GM19239 (cell line): ENCODE measurements around the gene MARCHF9.

ENCODE experiments used
- DNase-seq: peaks from one replicate; pipeline ENCODE4 v3.0.0; 2011; ENCODE audit warnings: low spot score; ENCODE audit not compliant: insufficient read length
- FAIRE-seq: peaks from 2 replicates; lab custom pipeline; 2011; peaks lifted over from hg19 to GRCh38; lab: Jason Lieb, UNC

The MARCHF9 gene

DNA sequence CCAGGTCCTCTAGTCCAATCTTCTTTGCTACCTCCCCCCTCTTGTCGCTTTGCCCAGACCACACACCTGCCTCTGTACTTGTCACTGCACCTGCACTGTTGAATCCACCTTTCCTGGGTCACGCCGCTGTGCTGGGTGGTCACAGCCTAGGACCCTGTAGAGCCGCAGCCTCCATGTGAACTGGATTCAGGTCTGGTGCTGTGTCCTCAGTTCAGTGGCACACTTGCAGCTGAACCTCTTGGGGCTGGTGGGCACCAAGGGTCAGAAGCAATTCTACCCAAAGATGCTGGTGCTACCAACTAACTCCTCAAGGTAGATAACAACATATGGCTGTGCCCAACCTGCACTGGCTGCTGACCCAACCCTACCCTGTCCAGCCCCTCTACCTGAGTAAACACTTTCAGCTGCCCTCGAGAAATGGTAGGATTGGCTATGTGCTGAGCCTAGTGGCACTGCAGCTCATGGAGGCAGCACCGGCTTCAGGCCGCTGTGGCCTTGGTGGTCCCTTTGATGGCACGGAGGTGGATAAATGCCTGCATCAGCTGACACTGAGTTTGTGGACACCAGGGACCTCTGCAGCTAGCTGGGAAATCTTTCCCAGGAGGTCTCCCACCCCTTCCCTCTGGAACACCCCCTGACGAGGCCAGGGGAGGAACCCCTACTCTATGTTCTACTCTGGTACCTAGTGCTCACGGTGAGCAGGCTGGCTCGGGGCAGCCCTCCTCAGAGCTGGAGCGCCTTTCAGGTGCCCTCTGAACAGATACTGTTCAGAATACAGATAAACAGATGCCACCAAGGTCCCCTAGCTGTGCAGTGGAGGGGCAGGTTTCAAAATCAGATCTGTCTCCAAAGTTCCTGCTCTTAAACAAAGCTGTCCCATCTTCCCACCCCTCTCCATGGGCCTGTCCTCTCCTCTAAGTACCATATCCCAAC lies 30.6 kb upstream of the MARCHF9 start:
- no peak for FAIRE-seq
- DNase-seq, result no peak

- FAIRE-seq (no peak), DNase-seq (no peak)
Observed at GRCh38 chr12:57724936-57725740, 29.8 kb upstream of the MARCHF9 start.

GRCh38 chr12:57725851-57726150 lies 29.1 kb upstream of the MARCHF9 start:
- DNase-seq (no peak), FAIRE-seq (no peak)

DNA sequence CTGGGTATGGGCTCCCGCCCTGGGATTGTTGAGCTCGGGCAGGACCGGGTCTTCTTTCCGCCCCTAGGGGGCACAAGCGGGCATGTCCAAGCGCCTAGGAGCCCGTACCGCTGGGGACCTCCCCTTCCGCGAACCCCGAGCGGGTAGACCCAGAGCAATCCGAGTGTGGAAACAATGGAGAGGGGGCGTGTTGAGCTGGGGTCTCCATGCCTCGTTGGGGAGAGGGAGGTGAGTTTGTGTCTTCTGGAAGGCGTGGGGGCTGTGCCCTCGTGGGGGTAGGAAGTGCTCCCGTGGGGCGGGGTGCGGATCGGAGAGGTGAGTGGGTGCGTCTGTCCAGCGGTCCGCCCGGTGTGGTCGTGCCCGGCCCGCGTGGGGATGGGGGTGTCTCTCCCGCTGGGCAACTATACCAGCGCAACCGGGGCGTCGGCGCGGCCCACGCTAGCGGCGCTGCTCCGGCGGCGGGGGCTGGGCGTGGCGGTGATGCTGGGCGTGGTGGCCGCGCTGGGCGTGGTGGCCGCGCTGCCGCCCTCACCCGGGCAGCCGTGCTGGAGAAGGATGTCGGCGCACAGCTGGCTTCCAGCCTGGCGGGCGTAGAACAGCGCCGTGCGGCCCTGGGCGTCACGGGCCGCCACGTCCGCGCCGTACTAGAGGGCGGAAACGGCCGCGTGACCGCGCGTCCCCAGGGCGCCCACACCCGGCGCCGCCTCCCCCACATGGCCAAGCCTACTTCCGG lies 28.6 kb upstream of the MARCHF9 start:
- DNase-seq, result no peak
- no peak for FAIRE-seq

GRCh38 chr12:57726884-57727757 lies 27.8 kb upstream of the MARCHF9 start:
- DNase-seq, result no peak

GRCh38 chr12:57727758-57728395 lies 27.0 kb upstream of the MARCHF9 start:
- DNase-seq (no peak), FAIRE-seq (no peak)

More at GRCh38 chr12:57726884-57727757, 27.8 kb upstream of the MARCHF9 start:
- no peak for FAIRE-seq

DNA sequence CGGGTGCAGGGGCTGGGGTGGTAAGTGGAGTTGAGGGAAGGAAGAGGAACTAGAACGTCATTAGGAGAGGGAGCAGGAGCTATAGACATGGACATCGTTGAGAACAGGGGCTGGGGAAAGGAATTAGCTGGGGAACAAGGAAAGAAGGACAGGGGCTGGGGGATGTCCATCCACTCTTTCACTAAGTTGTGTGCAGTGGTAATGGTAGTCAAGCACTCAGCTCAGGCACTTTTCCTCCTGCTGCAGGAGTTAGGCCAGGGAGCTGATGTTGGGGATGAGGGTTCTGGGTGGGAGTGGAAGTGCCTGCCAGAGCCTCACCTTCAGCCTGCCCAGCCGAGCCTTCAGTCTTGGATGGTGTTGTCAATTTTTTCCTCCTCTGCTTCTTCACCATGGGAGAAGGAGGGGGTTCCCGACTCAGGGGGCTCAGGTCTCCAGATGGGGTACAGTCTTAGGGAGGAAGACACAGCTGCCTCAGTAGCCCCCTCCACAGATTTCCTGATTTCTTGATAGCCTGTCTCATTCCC lies 25.5 kb upstream of the MARCHF9 start:
- DNase-seq (no peak), FAIRE-seq (no peak)

DNA sequence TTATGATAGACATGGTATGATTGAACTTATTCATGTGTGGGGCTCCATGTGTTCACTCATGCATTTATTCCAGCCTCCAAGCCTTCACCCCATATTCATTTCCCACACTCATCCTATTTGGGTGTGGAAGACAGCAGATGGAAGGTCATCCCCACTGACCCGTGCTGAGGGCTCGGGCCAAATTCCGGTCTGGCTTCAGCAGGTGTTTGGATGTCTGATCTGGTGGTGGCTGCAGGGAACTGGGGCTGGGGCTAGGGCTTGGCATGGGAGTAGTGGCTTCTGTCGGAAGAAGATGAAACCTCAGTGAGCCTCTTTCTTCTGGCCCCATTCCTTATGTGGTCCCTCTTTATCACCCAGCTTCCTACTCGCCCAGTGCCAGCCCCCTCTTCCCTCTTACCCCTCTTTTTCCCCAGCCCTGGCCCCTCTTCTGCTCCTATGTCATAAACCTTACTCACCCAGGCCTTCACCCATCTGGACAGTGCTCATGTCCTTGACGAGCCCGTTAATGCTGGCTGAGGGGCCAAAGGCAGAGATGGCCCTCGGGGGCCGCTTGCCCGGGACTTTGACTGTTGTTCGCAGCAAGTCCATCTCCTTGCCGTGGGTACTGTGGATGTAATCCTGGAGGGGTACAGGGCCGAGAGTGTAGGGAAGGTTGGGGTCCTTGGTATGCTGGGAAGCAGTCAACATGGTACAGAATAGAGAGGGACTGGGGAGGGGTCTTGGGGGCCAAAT lies 24.4 kb upstream of the MARCHF9 start:
- DNase-seq, result no peak
- FAIRE-seq, result no peak

GRCh38 chr12:57731411-57732080 lies 23.4 kb upstream of the MARCHF9 start:
- FAIRE-seq (no peak), DNase-seq (no peak)

- no peak for FAIRE-seq
- DNase-seq, result no peak
Observed at GRCh38 chr12:57732270-57732669, 22.6 kb upstream of the MARCHF9 start.

- FAIRE-seq, result no peak
Observed at GRCh38 chr12:57732726-57733593, 21.9 kb upstream of the MARCHF9 start.

GRCh38 chr12:57733928-57734327 lies 21.0 kb upstream of the MARCHF9 start:
- FAIRE-seq, result no peak
- no peak for DNase-seq

More at GRCh38 chr12:57732726-57733593, 21.9 kb upstream of the MARCHF9 start:
- DNase-seq, result no peak

DNA sequence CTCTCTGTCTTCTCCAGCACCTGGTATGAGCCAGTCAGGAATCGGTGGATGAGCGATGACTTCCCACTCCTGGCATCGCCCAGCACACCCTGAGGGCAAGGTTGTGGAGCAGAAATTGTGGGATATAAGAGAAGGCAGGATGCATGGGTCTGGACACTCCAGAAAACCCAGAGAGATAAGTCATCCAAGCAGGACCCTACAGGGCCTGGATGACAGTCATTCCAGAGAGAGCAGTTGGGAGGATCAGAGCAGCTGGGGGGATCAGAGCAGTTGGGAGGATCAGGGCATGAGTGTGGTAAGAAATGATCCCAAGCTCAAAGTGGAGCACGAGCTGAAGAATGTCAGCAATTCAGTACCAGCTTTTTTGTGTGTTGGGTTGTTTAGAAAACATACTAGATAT lies 20.3 kb upstream of the MARCHF9 start:
- no peak for FAIRE-seq
- DNase-seq, result no peak

DNA sequence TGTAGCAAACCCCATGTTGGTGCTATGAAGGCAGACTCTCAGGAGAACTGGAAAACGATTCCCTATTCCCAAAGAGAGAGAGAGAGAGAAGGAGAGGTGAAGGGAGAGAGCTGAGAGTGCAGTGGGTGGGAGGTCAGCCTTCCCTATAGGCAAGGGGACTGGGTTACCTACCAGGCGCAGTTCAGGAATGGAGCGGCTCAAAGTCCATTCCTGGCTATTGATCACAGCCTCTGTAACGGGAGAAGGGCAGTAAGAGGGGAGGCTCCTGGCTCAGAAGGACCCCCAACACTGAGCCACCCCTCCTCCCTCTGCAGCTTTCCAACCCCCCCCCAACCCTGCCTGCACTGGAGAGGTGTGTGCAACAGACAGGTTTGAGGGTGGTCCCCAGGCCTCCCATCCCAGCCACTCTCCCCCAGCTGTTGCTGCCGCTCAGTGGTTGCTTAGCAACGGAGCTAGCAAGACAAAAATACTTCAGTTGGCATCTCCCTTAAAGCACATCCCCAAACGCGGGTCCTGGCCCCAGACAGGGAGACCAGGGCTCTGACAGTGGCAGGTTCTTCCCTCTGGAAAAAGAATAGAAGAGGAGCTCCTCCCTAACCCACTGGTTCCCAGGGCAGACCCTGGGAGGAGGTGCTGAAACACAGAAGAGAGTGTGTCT lies 19.6 kb upstream of the MARCHF9 start:
- FAIRE-seq (no peak), DNase-seq (no peak)

GRCh38 chr12:57735952-57736740 lies 18.8 kb upstream of the MARCHF9 start:
- no peak for FAIRE-seq

More at GRCh38 chr12:57735952-57736740, 18.8 kb upstream of the MARCHF9 start:
- DNase-seq, result no peak
